Activated naive CD4-positive, alpha-beta T cell treated with anti-CD3 and anti-CD28 coated beads for 36 hours (primary cell): ENCODE data around the gene SHISAL1. TPM values are rescaled to one million over a fixed set of nuclear protein-coding genes. Genes with fewer than 3 reads are reported as not detected.

Source experiments
- CTCF ChIA-PET: fragments of 350-600 bp; sonication (Branson Sonifier 250); formaldehyde crosslinking; loops from one replicate; lab custom pipeline; 2021; ENCODE audit warnings: antibody characterized with exemption; lab: Charles Lee
- DNase-seq: peaks from one replicate; pipeline ENCODE4 v3.0.0-alpha.2; 2020
- H3K27ac Mint-ChIP-seq: one replicate; pipeline ENCODE4 v1.8.0; 2021; ENCODE audit warnings: mild to moderate bottlenecking, mixed read lengths
- H3K27me3 Mint-ChIP-seq: one replicate; pipeline ENCODE4 v1.8.0; 2021; ENCODE audit warnings: low read depth, mixed read lengths
- H3K36me3 Mint-ChIP-seq: one replicate; pipeline ENCODE4 v1.8.0; 2021; ENCODE audit warnings: low read depth, mixed read lengths
- H3K4me1 Mint-ChIP-seq: one replicate; pipeline ENCODE4 v1.8.0; 2021; ENCODE audit warnings: low read depth, mixed read lengths
- H3K4me3 Mint-ChIP-seq: one replicate; pipeline ENCODE4 v1.8.0; 2021; ENCODE audit warnings: mild to moderate bottlenecking, moderate library complexity, mixed read lengths
- H3K9me3 Mint-ChIP-seq: one replicate; pipeline ENCODE4 v1.8.0; 2021; ENCODE audit warnings: mixed read lengths
- intact Hi-C: fragments of 100-400 bp; cut with micrococcal nuclease; formaldehyde crosslinking; loops from one replicate; pipeline ENCODE4 v1.15.1; 2023
- total RNA-seq, 2 experiments: library from RNA; stranded (reverse); gene quantifications; one replicate each; pipeline ENCODE4 v1.2.3, GENCODE V29; 2021

Gene SHISAL1
- total RNA-seq, 2 experiments from 2014 or later, result not detected

DNA sequence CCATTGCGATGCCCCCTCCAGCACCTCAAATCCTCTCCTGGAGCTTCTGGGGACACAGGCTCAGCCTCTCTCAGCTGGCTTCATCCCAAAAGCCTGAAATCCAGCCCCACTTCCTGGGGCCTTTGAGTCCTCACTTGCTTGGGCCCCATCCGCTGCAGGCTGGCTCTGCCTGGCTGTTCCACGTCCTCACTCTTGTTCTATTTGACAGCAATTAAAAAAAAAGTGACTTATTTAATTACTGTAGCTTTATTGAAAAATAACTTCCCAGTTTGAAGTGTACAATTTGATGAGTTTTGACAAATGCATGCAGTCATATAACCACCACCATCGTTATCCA is 104.8 kb downstream of the SHISAL1 start:
- no peak for DNase-seq
- no peak overlapping the region for H3K27ac Mint-ChIP-seq
- no peaks in the 10 kb centered on the region for H3K4me1 Mint-ChIP-seq
- H3K4me3 Mint-ChIP-seq, result no peak overlapping the region
- CTCF ChIA-PET, result no interaction called here
- intact Hi-C loops, result no loop called here
- peaks cover 18% of the 10 kb centered on the region for H3K36me3 Mint-ChIP-seq
- H3K9me3 Mint-ChIP-seq, result peaks cover 16% of the 10 kb centered on the region
- H3K27me3 Mint-ChIP-seq, result no peaks in the 10 kb centered on the region

DNA sequence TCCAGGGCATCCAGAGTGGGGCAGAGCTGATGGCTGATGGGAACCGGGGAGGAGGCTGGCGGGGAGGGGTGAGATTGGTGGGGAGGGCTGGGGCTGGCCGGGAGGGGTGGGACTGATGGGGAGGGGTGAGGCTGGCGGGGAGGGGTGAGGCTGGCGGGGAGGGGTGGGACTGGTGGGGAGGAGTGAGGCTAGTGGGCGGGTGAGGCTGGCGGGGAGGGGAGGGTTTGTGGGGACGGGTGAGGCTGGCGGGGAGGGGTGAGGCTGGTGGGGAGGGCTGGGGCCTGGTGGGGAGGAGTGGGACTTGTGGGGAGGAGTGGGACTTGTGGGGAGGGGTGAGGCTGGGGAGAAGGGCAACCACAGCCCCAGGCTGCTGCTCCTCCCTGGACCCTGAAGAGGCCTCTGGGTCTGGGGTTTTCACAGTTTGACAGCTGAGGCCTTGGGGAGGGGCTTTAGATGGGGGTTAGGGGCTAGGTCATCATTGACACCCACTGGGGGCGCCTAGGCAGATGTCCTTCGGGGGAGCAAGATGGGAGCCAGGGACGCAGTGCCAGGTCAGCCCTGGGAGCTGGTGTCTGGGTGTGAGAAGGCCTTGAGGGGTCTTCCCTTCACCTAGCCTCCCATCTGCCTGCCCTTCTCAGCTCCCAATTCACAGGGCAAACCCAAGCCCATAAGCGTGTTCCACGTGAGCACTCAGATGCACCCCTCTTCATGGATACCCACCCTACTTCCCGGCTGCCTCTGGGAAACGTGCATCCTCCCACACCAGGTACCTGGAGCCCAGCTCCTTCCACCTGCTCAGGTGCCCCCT is 105.4 kb downstream of the SHISAL1 start:
- no peak for DNase-seq
- H3K4me1 Mint-ChIP-seq, result no peaks in the 10 kb centered on the region
- no peaks in the 10 kb centered on the region for H3K27me3 Mint-ChIP-seq
- intact Hi-C loops, result no loop called here
- H3K4me3 Mint-ChIP-seq, result no peak overlapping the region
- H3K27ac Mint-ChIP-seq, result no peak overlapping the region
- peaks cover 23% of the 10 kb centered on the region for H3K36me3 Mint-ChIP-seq
- peaks cover 16% of the 10 kb centered on the region for H3K9me3 Mint-ChIP-seq
- CTCF ChIA-PET, result no interaction called here

DNA sequence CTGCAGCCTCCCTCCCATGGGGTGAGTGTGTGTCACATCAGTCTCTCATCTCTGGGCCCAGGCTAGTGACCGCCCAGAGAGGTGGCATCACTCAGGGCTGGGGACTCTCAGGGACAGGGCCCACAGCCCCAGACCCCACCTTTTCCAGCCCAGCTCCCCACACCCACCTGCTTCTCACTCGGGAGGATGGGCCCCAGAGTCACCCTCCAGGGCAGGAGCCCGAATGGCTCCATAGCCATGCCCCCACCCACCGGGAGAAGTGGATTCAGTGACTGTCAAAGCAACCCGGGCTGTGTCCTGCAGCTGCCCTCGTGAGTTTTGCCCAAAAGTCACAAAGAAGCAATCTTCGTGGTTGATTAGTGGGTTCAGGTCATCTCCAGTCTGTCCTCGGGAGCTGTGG is 106.1 kb downstream of the SHISAL1 start:
- H3K4me3 Mint-ChIP-seq, result no peak overlapping the region
- H3K27me3 Mint-ChIP-seq, result no peaks in the 10 kb centered on the region
- CTCF ChIA-PET, result no interaction called here
- H3K4me1 Mint-ChIP-seq, result no peaks in the 10 kb centered on the region
- peaks cover 25% of the 10 kb centered on the region for H3K36me3 Mint-ChIP-seq
- intact Hi-C loops, result no loop called here
- no peak overlapping the region for H3K27ac Mint-ChIP-seq
- DNase-seq, result no peak
- H3K9me3 Mint-ChIP-seq, result peaks cover 16% of the 10 kb centered on the region

DNA sequence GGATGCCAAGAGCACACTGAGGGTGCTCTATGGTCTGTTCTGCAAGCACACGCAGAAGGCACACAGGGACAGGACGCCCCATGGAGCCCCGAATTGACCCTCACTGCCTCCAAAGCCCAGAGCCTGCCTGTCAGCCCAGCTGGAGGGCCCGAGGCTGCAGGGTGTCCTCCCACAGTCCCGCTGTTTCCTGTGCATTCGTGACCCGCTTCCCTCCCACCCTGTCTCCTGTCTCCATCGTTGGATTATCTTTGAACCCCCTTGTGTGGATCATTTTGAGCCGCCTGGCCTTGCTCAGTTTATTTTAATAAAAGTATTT is 106.5 kb downstream of the SHISAL1 start:
- Mint-ChIP-seq H3K36me3 (peaks cover 23% of the 10 kb centered on the region), H3K4me1 (no peaks in the 10 kb centered on the region), H3K4me3 (no peak overlapping the region), H3K27me3 (no peaks in the 10 kb centered on the region), H3K27ac (no peak overlapping the region), H3K9me3 (peaks cover 16% of the 10 kb centered on the region)
- intact Hi-C loops, result no loop called here
- CTCF ChIA-PET, result no interaction called here
- DNase-seq, result no peak

DNA sequence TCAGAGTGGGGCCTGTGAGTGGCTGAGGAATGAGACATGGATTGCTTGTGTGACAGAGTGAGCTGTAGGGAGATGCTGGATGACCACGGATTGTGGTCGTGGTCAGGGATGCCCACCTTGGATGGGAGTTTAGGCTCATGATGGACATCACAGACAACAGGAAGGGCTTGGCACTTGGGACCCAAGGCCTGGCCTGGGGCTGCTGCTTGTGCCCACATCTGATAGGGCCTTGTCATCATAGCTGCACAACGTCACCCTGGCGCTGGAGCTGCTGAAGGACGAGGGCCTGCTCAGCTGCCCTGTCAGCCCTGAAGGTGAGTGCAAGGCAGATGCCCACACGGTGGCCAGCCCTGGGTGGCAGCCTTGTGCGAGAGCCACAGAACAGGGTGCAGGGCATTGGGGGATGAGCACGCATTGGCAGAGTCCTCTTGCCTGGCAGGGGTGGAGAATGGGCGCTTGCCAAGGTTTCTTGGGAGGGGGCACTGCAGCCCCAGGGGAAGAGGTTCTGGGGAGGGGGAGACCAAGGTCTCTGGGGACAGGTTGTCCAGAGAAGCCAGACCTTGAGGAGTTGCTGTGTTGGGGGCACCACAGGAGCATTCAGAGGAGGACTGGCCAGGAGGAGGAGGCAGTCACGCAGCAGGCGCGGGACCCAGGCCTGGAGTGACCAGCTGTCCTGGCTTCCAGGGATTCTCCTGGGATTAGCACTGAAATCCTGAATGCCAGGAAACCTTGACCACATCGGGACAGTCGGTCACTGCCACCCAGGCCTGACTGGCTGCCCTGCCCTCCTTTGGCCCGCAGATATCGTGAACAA is 107.0 kb downstream of the SHISAL1 start:
- no peaks in the 10 kb centered on the region for H3K4me1 Mint-ChIP-seq
- intact Hi-C loops, result no loop called here
- H3K4me3 Mint-ChIP-seq, result no peak overlapping the region
- no peak overlapping the region for H3K27ac Mint-ChIP-seq
- no peak for DNase-seq
- peaks cover 21% of the 10 kb centered on the region for H3K36me3 Mint-ChIP-seq
- H3K9me3 Mint-ChIP-seq, result peaks cover 16% of the 10 kb centered on the region
- H3K27me3 Mint-ChIP-seq, result no peaks in the 10 kb centered on the region
- CTCF ChIA-PET, result interaction anchor here (0.5 kb wide), 1 partner anchor 13 kb away, joined by 4 read pairs; no protein-coding TSS in a partner anchor

DNA sequence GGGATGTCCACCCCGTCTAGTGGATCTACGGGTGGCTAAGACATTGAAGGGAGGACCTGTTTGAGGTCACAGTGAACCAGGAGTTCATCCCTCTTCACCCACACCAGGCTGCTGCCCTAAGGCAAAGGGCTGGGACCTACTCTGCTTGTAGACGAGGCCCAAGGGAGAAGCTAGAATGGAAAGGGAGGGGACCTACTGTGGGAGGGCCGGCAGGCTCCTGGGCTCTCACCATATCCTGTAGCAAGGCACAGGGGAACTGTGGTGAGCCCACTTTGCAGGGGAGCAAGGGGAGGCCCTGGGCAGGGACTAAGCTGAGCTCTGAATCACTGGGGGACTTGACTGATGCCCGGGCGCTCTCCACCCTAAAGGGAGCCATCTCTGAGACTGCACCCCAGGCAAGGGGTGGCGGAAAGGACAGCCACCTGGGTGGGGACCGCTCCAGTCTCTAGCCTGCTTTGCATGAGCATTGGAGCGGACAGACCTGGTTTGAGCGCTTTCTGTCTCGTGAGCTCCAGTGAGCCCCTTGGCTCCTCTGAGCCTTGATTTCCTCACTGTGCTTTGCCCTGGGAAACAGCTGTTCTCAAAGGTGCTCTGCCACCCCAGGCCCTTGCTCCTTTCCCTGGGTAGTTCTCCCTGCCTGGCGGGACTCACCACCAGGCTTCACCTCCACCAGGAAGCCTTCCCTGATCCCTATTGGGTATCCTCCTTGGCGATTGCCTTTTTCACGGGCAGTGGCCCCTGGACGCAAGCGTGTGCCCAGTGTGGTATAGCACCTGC is 107.8 kb downstream of the SHISAL1 start:
- no peak for DNase-seq
- H3K36me3 Mint-ChIP-seq, result peaks cover 18% of the 10 kb centered on the region
- peaks cover 13% of the 10 kb centered on the region for H3K9me3 Mint-ChIP-seq
- no peak overlapping the region for H3K27ac Mint-ChIP-seq
- H3K4me3 Mint-ChIP-seq, result no peak overlapping the region
- peaks cover 1% of the 10 kb centered on the region for H3K4me1 Mint-ChIP-seq
- no peaks in the 10 kb centered on the region for H3K27me3 Mint-ChIP-seq
- intact Hi-C loops, result no loop called here
- CTCF ChIA-PET, result interaction anchor here (0.5 kb wide), 1 partner anchor 12 kb away, joined by 4 read pairs; no protein-coding TSS in a partner anchor

DNA sequence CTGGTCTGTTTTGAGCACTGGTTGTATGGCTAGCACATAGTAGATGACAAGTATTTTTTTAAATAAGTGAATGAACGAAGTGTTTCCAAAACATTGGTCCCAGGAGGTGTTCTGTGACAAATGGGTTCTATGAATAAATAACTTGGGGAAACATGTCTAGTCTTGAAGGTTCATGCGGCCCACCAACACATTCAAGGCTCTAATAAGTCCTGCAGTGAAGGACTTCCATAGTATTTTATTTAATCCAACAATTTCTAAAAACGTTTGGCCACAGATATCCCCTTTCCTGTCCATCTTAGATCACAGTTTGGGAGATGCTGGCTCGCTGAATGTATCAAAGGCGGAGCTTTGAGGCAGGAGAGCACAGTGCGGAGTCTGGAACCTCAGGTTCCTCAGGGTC is 109.5 kb downstream of the SHISAL1 start:
- CTCF ChIA-PET, result interaction anchor here (0.6 to 0.9 kb wide), 2 partner anchors 17 to 104 kb away, joined by 3 read pairs; no protein-coding TSS in a partner anchor
- no peak for DNase-seq
- peaks cover 2% of the 10 kb centered on the region for H3K9me3 Mint-ChIP-seq
- H3K27ac Mint-ChIP-seq, result no peak overlapping the region
- H3K4me1 Mint-ChIP-seq, result peaks cover 5% of the 10 kb centered on the region
- H3K4me3 Mint-ChIP-seq, result no peak overlapping the region
- H3K36me3 Mint-ChIP-seq, result peaks cover 24% of the 10 kb centered on the region
- intact Hi-C loops, result no loop called here
- H3K27me3 Mint-ChIP-seq, result no peaks in the 10 kb centered on the region

DNA sequence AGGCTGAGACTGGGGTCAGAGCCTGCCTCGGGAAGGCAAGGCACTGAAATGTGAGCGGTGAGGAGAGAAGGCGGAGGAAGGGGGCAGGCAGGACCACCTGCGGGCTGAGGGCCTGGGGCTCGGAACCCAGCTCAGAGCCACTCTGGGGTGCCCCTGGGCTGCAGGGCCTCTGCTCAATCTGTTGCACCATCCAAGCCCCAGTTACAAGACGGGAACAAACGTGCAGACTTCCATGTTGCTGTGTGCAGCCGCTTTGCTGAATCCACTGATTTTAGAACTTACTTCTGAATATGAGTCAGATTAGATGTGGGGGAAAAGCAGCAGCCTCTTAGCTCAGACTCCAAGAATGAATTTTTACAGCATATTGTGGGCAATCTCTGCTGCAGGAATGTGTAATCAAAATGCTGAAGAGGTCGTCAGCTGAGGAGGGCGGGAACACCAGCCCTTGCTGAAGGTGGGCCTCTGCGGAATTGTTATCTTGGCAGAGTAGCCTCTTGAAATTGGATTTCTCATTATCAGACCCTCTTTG is 110.4 kb downstream of the SHISAL1 start:
- intact Hi-C loops, result no loop called here
- no peaks in the 10 kb centered on the region for H3K9me3 Mint-ChIP-seq
- no peak overlapping the region for H3K27ac Mint-ChIP-seq
- H3K36me3 Mint-ChIP-seq, result peaks cover 22% of the 10 kb centered on the region
- no peaks in the 10 kb centered on the region for H3K27me3 Mint-ChIP-seq
- DNase-seq, result no peak
- peaks cover 5% of the 10 kb centered on the region for H3K4me1 Mint-ChIP-seq
- no peak overlapping the region for H3K4me3 Mint-ChIP-seq
- CTCF ChIA-PET, result interaction anchor here (0.9 kb wide), 1 partner anchor 18 kb away, joined by 3 read pairs; no protein-coding TSS in a partner anchor

DNA sequence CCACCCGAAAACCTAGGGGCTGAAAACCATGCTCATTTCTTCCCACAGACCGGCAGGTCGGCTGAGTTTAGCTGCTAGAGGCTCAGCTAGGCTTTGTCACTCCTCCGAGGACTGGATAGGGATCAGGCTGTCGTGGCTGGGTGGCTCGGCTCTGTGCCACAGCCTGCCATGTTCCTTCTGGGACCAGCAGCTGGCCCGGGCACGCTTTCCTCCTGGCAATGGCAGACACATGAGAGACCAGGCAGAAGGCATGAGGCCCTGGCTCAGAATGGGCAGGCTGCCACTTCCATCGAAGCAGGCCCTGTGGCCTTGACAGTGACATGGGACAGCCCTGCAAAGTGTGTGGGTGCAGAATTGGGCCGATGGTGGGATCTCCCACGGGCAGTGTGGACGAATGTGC is 111.1 kb downstream of the SHISAL1 start:
- H3K9me3 Mint-ChIP-seq, result no peaks in the 10 kb centered on the region
- peaks cover 22% of the 10 kb centered on the region for H3K36me3 Mint-ChIP-seq

DNA sequence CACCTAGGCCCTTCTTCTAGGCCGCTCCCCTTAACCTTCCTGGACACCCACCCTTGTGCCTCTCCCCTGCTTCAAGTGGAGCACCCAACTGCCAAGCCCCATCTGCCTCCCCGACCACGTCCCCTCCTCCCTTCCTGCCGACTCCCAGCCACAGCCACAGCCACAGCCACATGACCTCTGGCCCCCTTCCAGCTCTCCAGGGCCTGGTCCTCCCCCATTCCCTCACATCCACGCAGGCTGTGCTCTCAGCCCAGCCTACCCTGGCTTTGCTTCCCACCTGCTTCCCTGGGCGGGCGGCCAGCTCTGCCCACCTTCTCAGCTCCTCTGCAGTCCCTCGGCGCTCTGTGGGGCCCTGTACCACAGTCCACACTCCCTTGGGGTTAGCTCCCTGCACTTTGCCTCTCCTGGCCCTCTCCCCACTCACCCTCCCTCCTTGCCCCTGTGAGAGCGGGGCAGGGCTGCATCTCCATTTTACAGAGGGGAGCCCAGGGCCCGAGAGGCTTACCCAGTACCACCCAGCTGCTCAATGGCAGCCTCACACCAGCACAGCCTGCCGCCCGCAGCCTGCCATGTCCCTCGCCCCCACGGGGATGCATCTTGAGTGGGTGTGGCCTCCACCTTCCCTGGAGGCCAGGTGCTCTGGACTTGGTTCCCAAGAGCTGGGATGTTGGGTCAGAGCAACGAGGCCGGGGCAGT is 111.7 kb downstream of the SHISAL1 start:
- no peaks in the 10 kb centered on the region for H3K27me3 Mint-ChIP-seq
- peaks cover 5% of the 10 kb centered on the region for H3K4me1 Mint-ChIP-seq
- H3K4me3 Mint-ChIP-seq, result no peak overlapping the region
- CTCF ChIA-PET, result no interaction called here
- peaks cover 23% of the 10 kb centered on the region for H3K36me3 Mint-ChIP-seq
- H3K27ac Mint-ChIP-seq, result no peak overlapping the region
- intact Hi-C loops, result no loop called here
- H3K9me3 Mint-ChIP-seq, result no peaks in the 10 kb centered on the region
- no peak for DNase-seq

More for the DNA sequence above, 111.1 kb downstream of the SHISAL1 start:
- Mint-ChIP-seq H3K4me1 (peaks cover 5% of the 10 kb centered on the region), H3K27me3 (no peaks in the 10 kb centered on the region), H3K4me3 (no peak overlapping the region), H3K27ac (no peak overlapping the region)
- CTCF ChIA-PET, result no interaction called here
- intact Hi-C loops, result no loop called here
- DNase-seq, result no peak

DNA sequence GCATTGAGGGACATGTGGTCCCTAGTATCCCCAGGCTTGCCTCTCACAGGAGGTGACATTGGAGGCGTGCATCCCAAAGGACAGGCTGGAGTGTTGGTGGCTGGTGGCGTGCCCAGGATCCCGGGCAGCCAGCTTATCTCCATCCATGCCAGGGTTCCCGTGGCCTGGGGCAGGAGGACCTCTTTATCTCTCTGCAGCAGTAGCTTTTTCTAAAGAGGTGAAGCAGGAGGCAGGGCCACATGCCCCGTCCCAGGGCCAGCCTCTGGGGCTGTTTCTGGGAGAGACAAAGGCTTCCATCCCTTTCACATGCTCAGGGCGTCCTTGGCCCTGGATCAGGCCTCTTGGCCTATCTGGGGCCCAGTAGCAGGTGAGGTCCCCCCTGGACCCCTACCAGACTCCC is 112.3 kb downstream of the SHISAL1 start:
- no peak for DNase-seq
- CTCF ChIA-PET, result no interaction called here
- no peak overlapping the region for H3K27ac Mint-ChIP-seq

DNA sequence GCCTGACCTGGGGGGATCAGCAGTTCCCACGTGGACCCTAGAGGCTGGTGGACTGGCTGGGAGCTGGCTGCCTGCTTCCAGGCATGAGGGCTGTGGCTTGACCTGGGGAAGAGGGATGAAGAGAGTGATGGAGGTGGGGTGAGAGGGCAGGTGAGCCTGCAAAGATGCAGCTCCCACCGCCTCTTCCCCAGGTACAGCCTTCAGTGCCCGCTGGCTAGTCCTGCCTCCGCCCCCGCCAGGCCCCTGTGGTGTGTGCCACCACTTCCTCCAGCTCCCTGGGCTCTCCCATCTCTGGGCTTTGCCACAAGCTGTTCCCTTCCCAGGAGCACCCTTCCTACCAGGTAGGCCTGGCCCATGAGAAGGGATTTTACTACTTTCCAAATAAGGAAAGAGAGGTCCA is 112.9 kb downstream of the SHISAL1 start:
- intact Hi-C loops, result no loop called here
- CTCF ChIA-PET, result no interaction called here
- DNase-seq, result no peak
- H3K4me1 Mint-ChIP-seq, result peaks cover 5% of the 10 kb centered on the region
- H3K27ac Mint-ChIP-seq, result no peak overlapping the region
- H3K9me3 Mint-ChIP-seq, result no peaks in the 10 kb centered on the region
- H3K27me3 Mint-ChIP-seq, result no peaks in the 10 kb centered on the region
- H3K4me3 Mint-ChIP-seq, result no peak overlapping the region
- H3K36me3 Mint-ChIP-seq, result peaks cover 21% of the 10 kb centered on the region

More for the DNA sequence above, 112.3 kb downstream of the SHISAL1 start:
- no peaks in the 10 kb centered on the region for H3K9me3 Mint-ChIP-seq
- no peak overlapping the region for H3K4me3 Mint-ChIP-seq
- no peaks in the 10 kb centered on the region for H3K27me3 Mint-ChIP-seq
- peaks cover 5% of the 10 kb centered on the region for H3K4me1 Mint-ChIP-seq
- H3K36me3 Mint-ChIP-seq, result peaks cover 22% of the 10 kb centered on the region
- intact Hi-C loops, result no loop called here
